Fibroblast of pulmonary artery (primary cell): ENCODE results near the gene LGI1.
A peak's percentile ranks its signal among the peaks of the same experiment; 100 is the strongest.

Experiments
- DNase-seq: peaks from one replicate; pipeline ENCODE4 v3.0.0-alpha.2; 2010; ENCODE audit warnings: low read depth
- H3K4me3 ChIP-seq: replicated peaks from 2 replicates; pipeline ENCODE4 v1.5.1; 2011; ENCODE audit warnings: low read depth, mild to moderate bottlenecking, control low read depth, low read length, moderate library complexity
- CTCF ChIP-seq: IDR thresholded peaks from 2 replicates; pipeline ENCODE4 v1.5.1; 2011; ENCODE audit warnings: mild to moderate bottlenecking, control low read depth, low read length, inconsistent platforms; ENCODE audit errors: missing control alignments

The LGI1 gene

DNA sequence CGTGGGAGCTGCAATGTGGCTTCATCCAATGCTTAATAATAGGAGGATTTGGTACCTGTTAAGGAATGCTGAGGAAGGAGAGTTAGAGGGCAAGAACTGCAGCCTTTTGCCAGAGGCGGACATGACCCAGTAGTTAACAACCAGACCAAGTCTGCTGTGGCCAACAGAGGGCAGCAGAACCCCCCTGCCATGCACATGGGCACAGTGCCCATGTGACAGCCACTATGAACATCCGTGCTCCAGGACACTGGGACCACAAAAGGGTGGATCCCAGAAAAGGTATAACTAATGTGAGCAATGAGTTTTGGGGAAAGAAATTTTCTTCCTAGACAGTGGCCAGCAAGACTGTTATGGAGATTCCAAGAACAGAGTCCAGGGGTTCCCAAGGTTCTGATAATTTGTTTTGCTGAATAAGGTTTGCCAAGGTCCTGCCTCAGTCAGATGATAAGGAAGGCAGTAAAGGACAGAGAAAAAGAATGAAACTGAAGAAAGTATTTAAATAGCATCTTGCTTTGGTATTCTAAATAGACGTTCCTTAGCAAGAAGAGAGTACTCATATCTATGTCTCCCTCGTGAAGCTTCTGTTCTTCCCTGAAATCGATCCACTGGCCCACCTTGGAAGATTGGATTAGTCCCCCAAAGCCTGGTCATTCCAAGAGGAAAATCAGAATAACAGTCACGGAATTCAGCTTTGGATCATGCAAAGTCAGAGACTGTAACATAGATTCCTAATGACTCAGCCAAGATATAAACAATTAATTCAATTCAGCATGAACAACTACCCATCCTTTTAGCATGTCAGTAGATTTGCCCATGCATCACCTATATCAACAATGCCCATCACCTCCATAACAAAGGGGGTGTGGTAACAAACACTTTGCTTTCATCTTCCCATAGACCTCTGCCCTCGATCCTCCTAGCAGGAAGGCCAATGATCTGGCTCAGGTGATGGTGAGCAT is 56.0 kb downstream of the LGI1 start:
- peak; percentile 46 for DNase-seq
- peak; percentile 66 for TF ChIP-seq CTCF
- no peak overlapping the region for H3K4me3 ChIP-seq

DNA sequence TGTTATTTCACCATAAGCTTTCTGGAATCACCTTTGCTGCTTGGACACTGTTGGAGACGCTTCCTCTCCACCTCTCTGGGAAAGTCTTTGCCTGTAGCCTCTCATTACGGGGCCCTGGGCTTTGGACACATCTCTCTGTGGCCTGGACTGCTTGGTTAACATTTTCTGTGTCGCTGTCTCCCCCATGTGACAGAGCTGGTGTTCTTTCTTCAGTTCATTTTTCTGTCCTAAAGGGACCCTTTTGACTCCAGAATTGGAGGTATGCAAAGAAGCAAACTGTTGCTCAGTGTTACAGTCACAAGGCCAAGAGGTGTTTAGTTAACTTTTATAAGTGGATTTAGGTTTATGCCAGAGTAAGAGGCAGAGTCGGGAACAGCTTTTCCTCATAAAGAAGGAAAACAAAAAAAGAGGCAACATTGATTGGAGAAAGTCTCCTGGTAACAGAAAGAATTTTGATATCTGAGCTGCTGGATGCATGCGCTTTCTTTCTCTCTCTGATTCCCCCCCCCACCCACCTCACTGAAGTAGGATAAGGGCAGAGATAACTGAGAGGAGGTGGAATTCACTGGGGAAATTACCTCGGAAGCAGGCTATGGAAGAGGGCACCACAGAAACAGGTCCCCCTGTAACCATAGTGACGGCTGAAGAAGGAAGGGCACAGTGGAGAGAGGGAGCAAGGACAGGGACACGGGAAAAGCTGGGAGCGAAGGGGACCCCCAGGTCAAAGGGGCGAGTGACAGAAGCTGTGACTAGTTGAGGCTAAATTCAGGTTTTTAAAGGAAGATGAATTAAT is 57.8 kb downstream of the LGI1 start:
- no peak for DNase-seq
- no peak for TF ChIP-seq CTCF
- no peak overlapping the region for H3K4me3 ChIP-seq

DNA sequence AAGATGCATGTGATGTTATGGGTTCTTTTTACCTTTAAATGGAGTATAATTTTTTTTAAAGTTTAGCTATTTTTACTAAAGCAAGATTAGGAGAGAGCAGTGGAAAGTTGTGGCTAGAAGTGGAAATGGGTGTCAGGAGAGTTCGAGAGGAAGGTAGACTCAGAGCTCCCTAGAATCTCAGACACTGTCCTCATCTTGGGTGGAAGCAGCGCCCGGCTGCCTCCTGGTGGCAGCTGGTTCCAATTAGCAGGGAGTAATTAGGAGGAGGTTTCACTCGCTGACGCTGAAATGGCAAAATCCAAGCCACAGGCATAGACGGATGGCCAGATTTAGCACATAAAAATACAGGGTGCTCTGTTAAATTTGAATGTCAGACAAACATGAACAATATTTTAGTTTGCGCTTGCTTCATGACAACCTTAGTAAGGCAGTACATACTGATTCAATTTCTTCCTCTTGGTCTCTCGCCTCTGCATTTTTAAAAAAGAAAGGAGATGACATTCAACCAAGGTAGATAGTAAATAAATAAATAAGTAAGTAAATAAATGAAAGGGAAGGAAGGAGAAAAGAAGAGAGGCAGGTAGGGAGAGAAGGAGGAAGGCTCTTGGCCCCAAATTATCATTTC is 58.5 kb downstream of the LGI1 start:
- TF ChIP-seq CTCF = peak; percentile 73
- peak; percentile 59 for DNase-seq
- no peak overlapping the region for H3K4me3 ChIP-seq

GRCh38 chr10:93818086-93818485 is 60.4 kb downstream of the LGI1 start:
- H3K4me3 ChIP-seq = no peak overlapping the region
- TF ChIP-seq CTCF = no peak
- DNase-seq = no peak

DNA sequence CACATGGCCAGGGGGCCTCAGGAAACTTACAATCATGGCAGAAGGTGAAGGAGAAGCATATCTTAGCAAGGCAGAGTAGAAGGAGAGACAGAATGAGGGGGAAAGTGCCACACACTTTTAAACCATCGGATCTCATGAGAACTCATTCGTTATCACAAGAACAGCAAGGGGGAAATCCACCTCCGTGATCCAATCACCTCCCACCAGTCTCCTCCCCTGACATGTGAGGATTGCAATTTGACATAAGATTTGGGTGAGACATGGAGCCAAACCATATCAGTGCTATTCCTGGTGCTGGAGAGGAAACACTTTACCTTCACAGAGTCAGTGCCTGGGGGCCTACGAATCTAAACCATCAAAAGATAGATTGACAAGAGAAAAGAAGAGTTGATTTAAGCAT is 61.8 kb downstream of the LGI1 start:
- TF ChIP-seq CTCF = no peak
- no peak for DNase-seq
- H3K4me3 ChIP-seq = no peak overlapping the region

GRCh38 chr10:93820434-93820833 is 62.7 kb downstream of the LGI1 start:
- H3K4me3 ChIP-seq = no peak overlapping the region
- no peak for TF ChIP-seq CTCF
- DNase-seq = no peak
